Measurements from ENCODE around the gene ZFYVE16. TPM values are rescaled to one million over a fixed set of nuclear protein-coding genes. Genes with fewer than 3 reads are reported as not detected.
"Not testable (repeated sequence)": the region's sequence is repeated elsewhere in the genome, so short reads cannot be mapped to it uniquely, and the experiment has no call there.

ZFYVE16 gene
- total RNA-seq, 1 donor from 2014 or later: 50.1 TPM

GRCh38 chr5:80387063-80387768 lies 20.6 kb upstream of the ZFYVE16 start:
- no peak overlapping the region for H3K27ac ChIP-seq (ENCODE audit: low read depth, low read length)
- no peaks in the 10 kb centered on the region for H3K4me1 ChIP-seq (ENCODE audit: control insufficient read depth in 3 of 3, insufficient read depth in 3 of 3, low read length in 3 of 3)
- H3K9ac ChIP-seq (ENCODE audit: low read depth in 1 of 3, low read length in 3 of 3): no peak overlapping the region
- no peaks in the 10 kb centered on the region for H3K36me3 ChIP-seq (ENCODE audit: control insufficient read depth in 3 of 3, insufficient read depth in 3 of 3, low read length in 3 of 3)
- no peaks in the 10 kb centered on the region for H3K27me3 ChIP-seq (ENCODE audit: control insufficient read depth in 3 of 3, insufficient read depth in 3 of 3, low read length in 3 of 3)
- no peaks in the 10 kb centered on the region for H3K9me3 ChIP-seq (ENCODE audit: control insufficient read depth in 3 of 3, low read length in 3 of 3)
- H3K4me3 ChIP-seq (ENCODE audit: low read length in 3 of 3): no peak overlapping the region

- no peaks in the 10 kb centered on the region for H3K27me3 ChIP-seq (ENCODE audit: control insufficient read depth in 3 of 3, insufficient read depth in 3 of 3, low read length in 3 of 3)
- no peaks in the 10 kb centered on the region for H3K9me3 ChIP-seq (ENCODE audit: control insufficient read depth in 3 of 3, low read length in 3 of 3)
- H3K4me3 ChIP-seq (ENCODE audit: low read length in 3 of 3): no peak overlapping the region
- no peak overlapping the region for H3K9ac ChIP-seq (ENCODE audit: low read depth in 1 of 3, low read length in 3 of 3)
- no peaks in the 10 kb centered on the region for H3K36me3 ChIP-seq (ENCODE audit: control insufficient read depth in 3 of 3, insufficient read depth in 3 of 3, low read length in 3 of 3)
- H3K27ac ChIP-seq (ENCODE audit: low read depth, low read length): no peak overlapping the region
- no peaks in the 10 kb centered on the region for H3K4me1 ChIP-seq (ENCODE audit: control insufficient read depth in 3 of 3, insufficient read depth in 3 of 3, low read length in 3 of 3)
Measured at GRCh38 chr5:80389580-80389979, 18.3 kb upstream of the ZFYVE16 start.

- not testable (repeated sequence) for H3K9me3 ChIP-seq (ENCODE audit: control insufficient read depth in 3 of 3, low read length in 3 of 3); H3K4me1 ChIP-seq (ENCODE audit: control insufficient read depth in 3 of 3, insufficient read depth in 3 of 3, low read length in 3 of 3); H3K36me3 ChIP-seq (ENCODE audit: control insufficient read depth in 3 of 3, insufficient read depth in 3 of 3, low read length in 3 of 3); H3K27me3 ChIP-seq (ENCODE audit: control insufficient read depth in 3 of 3, insufficient read depth in 3 of 3, low read length in 3 of 3); H3K9ac ChIP-seq (ENCODE audit: low read depth in 1 of 3, low read length in 3 of 3); H3K4me3 ChIP-seq (ENCODE audit: low read length in 3 of 3); H3K27ac ChIP-seq (ENCODE audit: low read depth, low read length)
Measured at GRCh38 chr5:80390413-80390812, 17.5 kb upstream of the ZFYVE16 start.

GRCh38 chr5:80391267-80391666 lies 16.6 kb upstream of the ZFYVE16 start:
- not testable (repeated sequence) for H3K4me3 ChIP-seq (ENCODE audit: low read length in 3 of 3); H3K36me3 ChIP-seq (ENCODE audit: control insufficient read depth in 3 of 3, insufficient read depth in 3 of 3, low read length in 3 of 3); H3K9ac ChIP-seq (ENCODE audit: low read depth in 1 of 3, low read length in 3 of 3); H3K9me3 ChIP-seq (ENCODE audit: control insufficient read depth in 3 of 3, low read length in 3 of 3); H3K4me1 ChIP-seq (ENCODE audit: control insufficient read depth in 3 of 3, insufficient read depth in 3 of 3, low read length in 3 of 3); H3K27ac ChIP-seq (ENCODE audit: low read depth, low read length); H3K27me3 ChIP-seq (ENCODE audit: control insufficient read depth in 3 of 3, insufficient read depth in 3 of 3, low read length in 3 of 3)

GRCh38 chr5:80399526-80400239 lies 8.2 kb upstream of the ZFYVE16 start:
- H3K9ac ChIP-seq (ENCODE audit: low read depth in 1 of 3, low read length in 3 of 3): no peak overlapping the region
- H3K36me3 ChIP-seq (ENCODE audit: control insufficient read depth in 3 of 3, insufficient read depth in 3 of 3, low read length in 3 of 3): no peaks in the 10 kb centered on the region
- H3K27ac ChIP-seq (ENCODE audit: low read depth, low read length): no peak overlapping the region
- H3K4me3 ChIP-seq (ENCODE audit: low read length in 3 of 3): no peak overlapping the region
- no peaks in the 10 kb centered on the region for H3K9me3 ChIP-seq (ENCODE audit: control insufficient read depth in 3 of 3, low read length in 3 of 3)
- H3K4me1 ChIP-seq (ENCODE audit: control insufficient read depth in 3 of 3, insufficient read depth in 3 of 3, low read length in 3 of 3): peaks cover 0 to 3% (median 0%) of the 10 kb centered on the region in 3 donors
- H3K27me3 ChIP-seq (ENCODE audit: control insufficient read depth in 3 of 3, insufficient read depth in 3 of 3, low read length in 3 of 3): no peaks in the 10 kb centered on the region

- H3K4me1 ChIP-seq (ENCODE audit: control insufficient read depth in 3 of 3, insufficient read depth in 3 of 3, low read length in 3 of 3); H3K9me3 ChIP-seq (ENCODE audit: control insufficient read depth in 3 of 3, low read length in 3 of 3); H3K27ac ChIP-seq (ENCODE audit: low read depth, low read length): not testable (repeated sequence)
Measured at GRCh38 chr5:80400368-80400767, 7.5 kb upstream of the ZFYVE16 start.

GRCh38 chr5:80403782-80404181 lies 4.1 kb upstream of the ZFYVE16 start:
- H3K9ac ChIP-seq (ENCODE audit: low read depth in 1 of 3, low read length in 3 of 3): peak overlapping the region in 1 of 3 donors; percentile 4
- H3K27me3 ChIP-seq (ENCODE audit: control insufficient read depth in 3 of 3, insufficient read depth in 3 of 3, low read length in 3 of 3): no peaks in the 10 kb centered on the region
- no peak overlapping the region for H3K27ac ChIP-seq (ENCODE audit: low read depth, low read length)
- no peak overlapping the region for H3K4me3 ChIP-seq (ENCODE audit: low read length in 3 of 3)
- no peaks in the 10 kb centered on the region for H3K9me3 ChIP-seq (ENCODE audit: control insufficient read depth in 3 of 3, low read length in 3 of 3)
- H3K36me3 ChIP-seq (ENCODE audit: control insufficient read depth in 3 of 3, insufficient read depth in 3 of 3, low read length in 3 of 3): no peaks in the 10 kb centered on the region
- H3K4me1 ChIP-seq (ENCODE audit: control insufficient read depth in 3 of 3, insufficient read depth in 3 of 3, low read length in 3 of 3): peaks cover 3 to 9% (median 7%) of the 10 kb centered on the region in 3 donors

More at GRCh38 chr5:80400368-80400767, 7.5 kb upstream of the ZFYVE16 start:
- H3K4me3 ChIP-seq (ENCODE audit: low read length in 3 of 3); H3K9ac ChIP-seq (ENCODE audit: low read depth in 1 of 3, low read length in 3 of 3); H3K36me3 ChIP-seq (ENCODE audit: control insufficient read depth in 3 of 3, insufficient read depth in 3 of 3, low read length in 3 of 3); H3K27me3 ChIP-seq (ENCODE audit: control insufficient read depth in 3 of 3, insufficient read depth in 3 of 3, low read length in 3 of 3): not testable (repeated sequence)

GRCh38 chr5:80406980-80407734 lies 707 bp upstream of the ZFYVE16 start:
- Histone ChIP-seq H3K27ac (ENCODE audit: low read depth, low read length) (peak overlapping the region; percentile 96), H3K4me3 (ENCODE audit: low read length in 3 of 3) (peak overlapping the region; percentile 87 to 94 (median 91)), H3K9me3 (ENCODE audit: control insufficient read depth in 3 of 3, low read length in 3 of 3) (no peaks in the 10 kb centered on the region), H3K9ac (ENCODE audit: low read depth in 1 of 3, low read length in 3 of 3) (peak overlapping the region; percentile 96 to 97 (median 97)), H3K27me3 (ENCODE audit: control insufficient read depth in 3 of 3, insufficient read depth in 3 of 3, low read length in 3 of 3) (no peaks in the 10 kb centered on the region), H3K36me3 (ENCODE audit: control insufficient read depth in 3 of 3, insufficient read depth in 3 of 3, low read length in 3 of 3) (peaks cover 0 to 5% (median 0%) of the 10 kb centered on the region in 3 donors), H3K4me1 (ENCODE audit: control insufficient read depth in 3 of 3, insufficient read depth in 3 of 3, low read length in 3 of 3) (peaks cover 16 to 18% (median 17%) of the 10 kb centered on the region in 3 donors)

- H3K27me3 ChIP-seq (ENCODE audit: control insufficient read depth in 3 of 3, insufficient read depth in 3 of 3, low read length in 3 of 3): no peaks in the 10 kb centered on the region
- H3K36me3 ChIP-seq (ENCODE audit: control insufficient read depth in 3 of 3, insufficient read depth in 3 of 3, low read length in 3 of 3): peaks cover 0 to 5% (median 3%) of the 10 kb centered on the region in 3 donors
- peak overlapping the region; percentile 96 to 97 (median 97) for H3K9ac ChIP-seq (ENCODE audit: low read depth in 1 of 3, low read length in 3 of 3)
- H3K4me1 ChIP-seq (ENCODE audit: control insufficient read depth in 3 of 3, insufficient read depth in 3 of 3, low read length in 3 of 3): peaks cover 16 to 18% (median 17%) of the 10 kb centered on the region in 3 donors
- H3K27ac ChIP-seq (ENCODE audit: low read depth, low read length): peak overlapping the region; percentile 96
- H3K9me3 ChIP-seq (ENCODE audit: control insufficient read depth in 3 of 3, low read length in 3 of 3): no peaks in the 10 kb centered on the region
- H3K4me3 ChIP-seq (ENCODE audit: low read length in 3 of 3): peak overlapping the region; percentile 87 to 94 (median 91)
Measured at GRCh38 chr5:80408484-80409366, 861 bp downstream of the ZFYVE16 start.

Measured in skeletal muscle tissue (tissue), 4 donors.